H9 (cell line): Measurements from ENCODE around the gene CWC25. TPM values are rescaled to one million over a fixed set of nuclear protein-coding genes. Genes with fewer than 3 reads are reported as not detected.
A peak's percentile ranks its signal among the peaks of the same experiment; 100 is the strongest.

Source experiments
- DNase-seq: peaks from one replicate; pipeline ENCODE4 v3.0.0-alpha.2; 2017
- H2AFZ ChIP-seq: one replicate; pipeline ENCODE4 v1.6.1; 2013; ENCODE audit warnings: mild to moderate bottlenecking, low read length, control low read depth, moderate library complexity
- H2AK5ac ChIP-seq: 2 replicates; pipeline ENCODE4 v1.6.1; 2013; ENCODE audit warnings: low read length, control low read depth, mixed read lengths; ENCODE audit not compliant: insufficient read length
- H2BK120ac ChIP-seq: one replicate; pipeline ENCODE4 v1.6.1; 2013; ENCODE audit warnings: low read depth, mild to moderate bottlenecking, low read length, control low read depth, inconsistent platforms; ENCODE audit not compliant: poor library complexity, severe bottlenecking
- H2BK12ac ChIP-seq: 2 replicates; pipeline ENCODE4 v1.6.1; 2013; ENCODE audit warnings: low read length, control low read depth, mixed read lengths, low read depth; ENCODE audit not compliant: insufficient read length
- H2BK15ac ChIP-seq: 2 replicates; pipeline ENCODE4 v1.6.1; 2013; ENCODE audit warnings: low read depth, low read length, control low read depth
- H2BK20ac ChIP-seq: one replicate; pipeline ENCODE4 v1.6.1; 2013; ENCODE audit warnings: low read depth, mild to moderate bottlenecking, low read length, control low read depth, inconsistent platforms; ENCODE audit not compliant: poor library complexity, severe bottlenecking
- H2BK5ac ChIP-seq: 2 replicates; pipeline ENCODE4 v1.6.1; 2013; ENCODE audit warnings: low read length, control low read depth, mixed read lengths; ENCODE audit not compliant: insufficient read length
- H3K14ac ChIP-seq: 2 replicates; pipeline ENCODE4 v1.6.1; 2013; ENCODE audit warnings: low read length, control low read depth; ENCODE audit not compliant: insufficient read depth
- H3K18ac ChIP-seq: 2 replicates; pipeline ENCODE4 v1.6.1; 2013; ENCODE audit warnings: low read depth, mild to moderate bottlenecking, mixed read lengths, low read length, control low read depth; ENCODE audit not compliant: insufficient read length
- H3K23ac ChIP-seq: 2 replicates; pipeline ENCODE4 v1.6.1; 2013; ENCODE audit warnings: low read length, control low read depth, mixed read lengths, low read depth; ENCODE audit not compliant: insufficient read length
- H3K23me2 ChIP-seq: 2 replicates; pipeline ENCODE4 v1.6.1; 2013; ENCODE audit warnings: low read depth, mild to moderate bottlenecking, mixed read lengths, low read length, control low read depth; ENCODE audit not compliant: insufficient read length, poor library complexity, severe bottlenecking
- H3K27ac ChIP-seq: 2 replicates; pipeline ENCODE4 v1.5.1; 2013; ENCODE audit warnings: low read length, control low read depth, mixed read lengths, low read depth; ENCODE audit not compliant: insufficient read length
- H3K27me3 ChIP-seq: 2 replicates; pipeline ENCODE4 v1.6.1; 2013; ENCODE audit warnings: low read length, control low read depth, inconsistent platforms; ENCODE audit not compliant: insufficient read depth
- H3K4ac ChIP-seq: 2 replicates; pipeline ENCODE4 v1.6.1; 2013; ENCODE audit warnings: low read depth, mild to moderate bottlenecking, control low read depth, inconsistent platforms, low read length, moderate library complexity
- H3K4me1 ChIP-seq: 2 replicates; pipeline ENCODE4 v1.6.1; 2013; ENCODE audit warnings: low read length, control low read depth, inconsistent platforms; ENCODE audit not compliant: insufficient read depth
- H3K4me2 ChIP-seq: 2 replicates; pipeline ENCODE4 v1.6.1; 2013; ENCODE audit warnings: low read length, control low read depth, mixed read lengths; ENCODE audit not compliant: insufficient read length, insufficient read depth
- H3K56ac ChIP-seq: 2 replicates; pipeline ENCODE4 v1.6.1; 2013; ENCODE audit warnings: low read depth, mild to moderate bottlenecking, mixed read lengths, low read length, control low read depth; ENCODE audit not compliant: insufficient read length
- H3K79me1 ChIP-seq: 2 replicates; pipeline ENCODE4 v1.6.1; 2013; ENCODE audit warnings: low read depth, mild to moderate bottlenecking, moderate library complexity, low read length, control low read depth, inconsistent platforms; ENCODE audit not compliant: insufficient read depth, poor library complexity, severe bottlenecking
- H3K79me2 ChIP-seq: 2 replicates; pipeline ENCODE4 v1.6.1; 2013; ENCODE audit warnings: low read length, control low read depth, inconsistent platforms; ENCODE audit not compliant: insufficient read depth
- H3K9ac ChIP-seq: 2 replicates; pipeline ENCODE4 v1.6.1; 2013; ENCODE audit warnings: low read length, control low read depth, mixed read lengths; ENCODE audit not compliant: insufficient read length; ENCODE audit errors: extremely low read depth
- H3K9me3 ChIP-seq: one replicate; pipeline ENCODE4 v1.6.1; 2013; ENCODE audit warnings: low read depth, low read length, inconsistent platforms; ENCODE audit not compliant: control insufficient read depth
- H3T11ph ChIP-seq: one replicate; pipeline ENCODE4 v1.6.1; 2013; ENCODE audit warnings: mild to moderate bottlenecking, low read length, control low read depth, inconsistent platforms
- H4K20me1 ChIP-seq: one replicate; pipeline ENCODE4 v1.6.1; 2013; ENCODE audit not compliant: control insufficient read depth, insufficient read length, insufficient read depth
- H4K5ac ChIP-seq: 2 replicates; pipeline ENCODE4 v1.6.1; 2013; ENCODE audit warnings: low read depth, mild to moderate bottlenecking, mixed read lengths, low read length, control low read depth; ENCODE audit not compliant: insufficient read length
- H4K8ac ChIP-seq: replicated peaks from 2 replicates; pipeline ENCODE4 v1.6.1; 2013; ENCODE audit warnings: low read length, control low read depth, mixed read lengths, low read depth; ENCODE audit not compliant: insufficient read length
- H4K91ac ChIP-seq: 2 replicates; pipeline ENCODE4 v1.6.1; 2013; ENCODE audit warnings: low read depth, mild to moderate bottlenecking, moderate library complexity, mixed read lengths, low read length, control low read depth; ENCODE audit not compliant: insufficient read length
- H3K27ac Mint-ChIP-seq, 3 experiments: 2 replicates in 2 of 3; 3 replicates in 1 of 3; pipeline ENCODE4 v1.8.0; 2020 to 2021; ENCODE audit warnings: mixed read lengths in 3 of 3, mild to moderate bottlenecking in 1 of 3, moderate library complexity in 1 of 3
- H3K27me3 Mint-ChIP-seq: 2 replicates; pipeline ENCODE4 v1.8.0; 2021; ENCODE audit warnings: low read depth, mild to moderate bottlenecking, moderate library complexity, mixed read lengths
- H3K36me3 Mint-ChIP-seq, 3 experiments: 2 replicates in 2 of 3; 3 replicates in 1 of 3; pipeline ENCODE4 v1.8.0; 2020 to 2021; ENCODE audit warnings: low read depth in 3 of 3, mixed read lengths in 3 of 3; ENCODE audit not compliant: insufficient read depth in 1 of 3
- H3K4me1 Mint-ChIP-seq, 2 experiments: 2 replicates each; pipeline ENCODE4 v1.8.0; 2020; ENCODE audit warnings: mixed read lengths in 2 of 2
- H3K4me3 Mint-ChIP-seq, 2 experiments: 2 replicates in 1 of 2; 3 replicates in 1 of 2; pipeline ENCODE4 v1.8.0; 2020 to 2021; ENCODE audit warnings: mild to moderate bottlenecking in 2 of 2, mixed read lengths in 2 of 2, moderate library complexity in 1 of 2
- H3K9me3 Mint-ChIP-seq, 2 experiments: 2 replicates in 1 of 2; 3 replicates in 1 of 2; pipeline ENCODE4 v1.8.0; 2020; ENCODE audit warnings: mild to moderate bottlenecking in 2 of 2, mixed read lengths in 2 of 2, moderate library complexity in 1 of 2
- CTCF ChIP-seq: fragments of 200-600 bp; sonication (generic); conservative IDR thresholded peaks from 3 replicates; pipeline ENCODE4 v1.8.0; 2021; ENCODE audit warnings: antibody characterized with exemption, mild to moderate bottlenecking
- WGBS: extraction: QIAGEN DNeasy Blood & Tissue Kit; methylation state at CpG from one replicate; pipeline ENCODE4 v1.1.7; 2013; ENCODE audit warnings: missing lambda C conversion rate, low lambda C conversion rate, mixed read lengths; ENCODE audit not compliant: insufficient read length; ENCODE audit errors: extremely low coverage; 5-methylcytosine and 5-hydroxymethylcytosine counted together
- total RNA-seq: library from RNA; stranded (reverse); gene quantifications from 2 replicates; pipeline ENCODE4 v1.2.1, GENCODE V29; 2021

Gene CWC25
- total RNA-seq, 1 experiment from 2014 or later: 15.9 TPM

- Histone ChIP-seq H3K9me3 (no peaks in the 10 kb centered on the region), H2AFZ (no peak within 1 kb of the TSS), H3K14ac (peak within 1 kb of the TSS; percentile 89), H3K18ac (peak within 1 kb of the TSS; percentile 73), H4K91ac (peak within 1 kb of the TSS; percentile 7), H2BK5ac (peak within 1 kb of the TSS; percentile 33), H3K79me2 (peaks cover 22% of the 10 kb centered on the region), H3K27me3 (no peaks in the 10 kb centered on the region), H3K4me1 (0 out of 2 replicates have a peak, but pooled peaks cover 2% of the 10 kb centered on the region), H4K5ac (peak within 1 kb of the TSS; percentile 87), H3T11ph (peak within 1 kb of the TSS; percentile 96), H3K27ac (peak within 1 kb of the TSS; percentile 87), H2BK120ac (no peak within 1 kb of the TSS), H3K23ac (no peak within 1 kb of the TSS), H4K20me1 (no peaks in the 10 kb centered on the region), H3K4me2 (peak within 1 kb of the TSS; percentile 66), H3K23me2 (peaks cover 12% of the 10 kb centered on the region), H4K8ac (peak within 1 kb of the TSS; percentile 61), H2BK15ac (no peak within 1 kb of the TSS), H3K79me1 (peaks cover 9% of the 10 kb centered on the region), H3K56ac (no peak within 1 kb of the TSS), H3K4ac (peak within 1 kb of the TSS; percentile 8; the same call in 1 of the 2 replicates), H2AK5ac (no peak within 1 kb of the TSS), H3K9ac (peak within 1 kb of the TSS; percentile 98), H2BK20ac (no peak within 1 kb of the TSS), H2BK12ac (no peak within 1 kb of the TSS)
- Mint-ChIP-seq H3K36me3 (peaks cover 49 to 51% (median 50%) of the 10 kb centered on the region in 3 experiments), H3K4me3 (peak within 1 kb of the TSS; percentile 99 to 100), H3K27me3 (no peaks in the 10 kb centered on the region; the same call in 1 of the 2 replicates), H3K9me3 (peaks cover 3 to 4% of the 10 kb centered on the region in 2 experiments; a peak in 1 of 5 replicates), H3K4me1 (peaks cover 18 to 26% of the 10 kb centered on the region in 2 experiments), H3K27ac (peak within 1 kb of the TSS; percentile 99 to 100 (median 99))
- DNase-seq: peak; percentile 97
- no CpG with 5 or more reads among the region's 48 CpGs for WGBS
- no peak for TF ChIP-seq CTCF
Observed at GRCh38 chr17:38853292-38854219, 28.4 kb upstream of the CWC25 start, which contains the start of gene RPL23. Gene RPL23 (minus strand): TSS chr17:38853721. CDS start chr17:38853710, 11 bp downstream.
